ENCODE measurements around the gene CIAO3. TPM values are rescaled to one million over a fixed set of nuclear protein-coding genes. Genes with fewer than 3 reads are reported as not detected.
A peak's percentile ranks its signal among the peaks of the same experiment; 100 is the strongest.
"Not testable (repeated sequence)": the region's sequence is repeated elsewhere in the genome, so short reads cannot be mapped to it uniquely, and the experiment has no call there.

Gene CIAO3
- total RNA-seq, 1 experiment from 2014 or later, result 32.1 TPM

DNA sequence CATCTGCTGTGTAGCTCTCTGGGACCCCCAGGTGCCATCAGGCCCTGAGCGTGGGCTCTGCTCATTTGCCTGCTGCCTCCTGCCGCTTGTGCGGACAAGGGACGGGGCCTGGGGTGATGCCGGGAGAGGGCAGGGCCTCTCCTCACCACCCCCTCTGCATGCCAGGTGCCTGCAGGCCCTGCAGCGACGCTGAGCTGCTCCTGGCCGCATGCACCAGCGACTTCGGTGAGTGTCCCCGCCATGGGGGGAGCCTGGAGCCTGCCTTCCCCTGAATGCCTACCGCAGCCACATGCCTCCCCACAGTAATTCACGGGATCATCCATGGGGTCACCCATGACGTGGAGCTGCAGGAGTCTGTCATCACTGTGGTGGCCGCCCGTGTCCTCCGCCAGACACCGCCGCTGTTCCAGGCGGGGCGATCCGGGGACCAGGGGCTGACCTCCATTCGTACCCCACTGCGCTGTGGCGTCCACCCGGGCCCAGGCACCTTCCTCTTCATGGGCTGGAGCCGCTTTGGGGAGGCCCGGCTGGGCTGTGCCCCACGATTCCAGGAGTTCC lies 23.9 kb downstream of the CIAO3 start:
- H3K9me2 ChIP-seq (replicated peaks; ENCODE audit: insufficient read depth, low read length), result no peaks in the 10 kb centered on the region
- peaks cover 10% of the 10 kb centered on the region; the same call in 1 of the 2 replicates for H3K79me2 ChIP-seq (ENCODE audit: low read length)
- no peaks in the 10 kb centered on the region for H3K27me3 ChIP-seq (ENCODE audit: low read length)
- peaks cover 57% of the 10 kb centered on the region for H3K4me1 ChIP-seq (ENCODE audit: low read length)
- H3K36me3 ChIP-seq (ENCODE audit: insufficient read depth, low read length), result no peaks in the 10 kb centered on the region
- peak overlapping the region; percentile 63 for H3K27ac ChIP-seq (ENCODE audit: low read length)
- H4K20me1 ChIP-seq (ENCODE audit: insufficient read depth, low read depth, low read length), result peaks cover 35% of the 10 kb centered on the region
- H3K4me3 ChIP-seq (ENCODE audit: low read length), result peak overlapping the region; percentile 81; the same call in 1 of the 2 replicates
- peak overlapping the region; percentile 84 for H3K9ac ChIP-seq (ENCODE audit: low read length)
- H3K4me2 ChIP-seq (ENCODE audit: low read depth, low read length, poor library complexity, severe bottlenecking), result peak overlapping the region; percentile 70
- H3K9me3 ChIP-seq (ENCODE audit: low read length), result no peaks in the 10 kb centered on the region
- H2AFZ ChIP-seq (ENCODE audit: low read length), result no peak overlapping the region
- no peak for DNase-seq

GRCh38 chr16:716200-716568 lies 24.6 kb downstream of the CIAO3 start:
- Histone ChIP-seq H3K9ac (ENCODE audit: low read length) (peak overlapping the region; percentile 84), H4K20me1 (ENCODE audit: insufficient read depth, low read depth, low read length) (peaks cover 31% of the 10 kb centered on the region), H3K27me3 (ENCODE audit: low read length) (no peaks in the 10 kb centered on the region), H3K4me3 (ENCODE audit: low read length) (peak overlapping the region; percentile 81), H3K9me2 (replicated peaks; ENCODE audit: insufficient read depth, low read length) (no peaks in the 10 kb centered on the region), H3K9me3 (ENCODE audit: low read length) (no peaks in the 10 kb centered on the region), H3K36me3 (ENCODE audit: insufficient read depth, low read length) (no peaks in the 10 kb centered on the region), H3K27ac (ENCODE audit: low read length) (peak overlapping the region; percentile 63), H2AFZ (ENCODE audit: low read length) (no peak overlapping the region), H3K4me2 (ENCODE audit: low read depth, low read length, poor library complexity, severe bottlenecking) (peak overlapping the region; percentile 70), H3K79me2 (ENCODE audit: low read length) (peaks cover 7% of the 10 kb centered on the region; the same call in 1 of the 2 replicates), H3K4me1 (ENCODE audit: low read length) (peaks cover 52% of the 10 kb centered on the region)
- no peak for DNase-seq

- Histone ChIP-seq H3K4me3 (ENCODE audit: low read length) (peak overlapping the region; percentile 81), H3K9ac (ENCODE audit: low read length) (peak overlapping the region; percentile 84), H3K27me3 (ENCODE audit: low read length) (no peaks in the 10 kb centered on the region), H3K79me2 (ENCODE audit: low read length) (peaks cover 7% of the 10 kb centered on the region; the same call in 1 of the 2 replicates), H3K4me2 (ENCODE audit: low read depth, low read length, poor library complexity, severe bottlenecking) (peak overlapping the region; percentile 70), H3K36me3 (ENCODE audit: insufficient read depth, low read length) (no peaks in the 10 kb centered on the region), H3K9me3 (ENCODE audit: low read length) (no peaks in the 10 kb centered on the region), H4K20me1 (ENCODE audit: insufficient read depth, low read depth, low read length) (peaks cover 31% of the 10 kb centered on the region), H3K9me2 (replicated peaks; ENCODE audit: insufficient read depth, low read length) (no peaks in the 10 kb centered on the region), H3K27ac (ENCODE audit: low read length) (peak overlapping the region; percentile 63), H3K4me1 (ENCODE audit: low read length) (peaks cover 52% of the 10 kb centered on the region), H2AFZ (ENCODE audit: low read length) (no peak overlapping the region)
- peak; percentile 74 for DNase-seq
Observed at GRCh38 chr16:715477-716199, 25.2 kb downstream of the CIAO3 start.

GRCh38 chr16:714558-715476 lies 26.0 kb downstream of the CIAO3 start, which contains the start of gene METRN:
Gene METRN (plus strand): TSS chr16:715118. CDS start chr16:715290, 172 bp downstream.
- H3K79me2 ChIP-seq (ENCODE audit: low read length), result peaks cover 4% of the 10 kb centered on the region; the same call in 1 of the 2 replicates
- H4K20me1 ChIP-seq (ENCODE audit: insufficient read depth, low read depth, low read length), result peaks cover 37% of the 10 kb centered on the region
- H3K4me1 ChIP-seq (ENCODE audit: low read length), result peaks cover 50% of the 10 kb centered on the region
- no peaks in the 10 kb centered on the region for H3K27me3 ChIP-seq (ENCODE audit: low read length)
- peak within 1 kb of the TSS; percentile 84 for H3K9ac ChIP-seq (ENCODE audit: low read length)
- H3K27ac ChIP-seq (ENCODE audit: low read length), result peak within 1 kb of the TSS; percentile 63
- peak within 1 kb of the TSS; percentile 81 for H3K4me3 ChIP-seq (ENCODE audit: low read length)
- no peaks in the 10 kb centered on the region for H3K9me2 ChIP-seq (replicated peaks; ENCODE audit: insufficient read depth, low read length)
- H3K9me3 ChIP-seq (ENCODE audit: low read length), result no peaks in the 10 kb centered on the region
- H3K4me2 ChIP-seq (ENCODE audit: low read depth, low read length, poor library complexity, severe bottlenecking), result peak within 1 kb of the TSS; percentile 70
- H2AFZ ChIP-seq (ENCODE audit: low read length), result 0 out of 2 replicates have a peak within 1 kb of the TSS, but pooled peaks have one; percentile 14
- H3K36me3 ChIP-seq (ENCODE audit: insufficient read depth, low read length), result no peaks in the 10 kb centered on the region
- DNase-seq, result peak; percentile 96

DNA sequence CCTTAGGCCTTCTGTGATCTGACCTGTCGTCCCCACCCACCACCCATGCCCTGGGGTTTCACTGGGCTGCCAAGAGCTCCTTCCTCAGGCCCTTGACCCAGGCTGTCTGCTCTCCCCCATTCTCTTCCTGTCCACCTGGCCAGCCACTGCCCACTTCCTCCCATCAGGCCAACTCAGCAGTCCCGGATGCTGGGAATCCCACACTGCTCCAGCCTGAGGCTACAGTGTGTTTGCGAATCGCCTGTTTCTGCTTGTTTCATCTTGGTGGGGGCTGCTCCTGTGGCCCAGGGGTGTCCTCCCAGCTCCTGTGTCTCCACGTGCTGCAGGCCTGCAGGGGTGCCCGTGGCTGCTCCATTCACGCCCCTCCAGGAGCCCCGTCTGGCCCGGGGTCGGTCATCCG lies 26.7 kb downstream of the CIAO3 start:
- Histone ChIP-seq H4K20me1 (ENCODE audit: insufficient read depth, low read depth, low read length) (peaks cover 38% of the 10 kb centered on the region), H3K79me2 (ENCODE audit: low read length) (peaks cover 4% of the 10 kb centered on the region; the same call in 1 of the 2 replicates), H3K36me3 (ENCODE audit: insufficient read depth, low read length) (no peaks in the 10 kb centered on the region), H3K27ac (ENCODE audit: low read length) (no peak overlapping the region), H3K9ac (ENCODE audit: low read length) (no peak overlapping the region), H3K4me2 (ENCODE audit: low read depth, low read length, poor library complexity, severe bottlenecking) (peak overlapping the region; percentile 48), H3K27me3 (ENCODE audit: low read length) (no peaks in the 10 kb centered on the region), H3K4me3 (ENCODE audit: low read length) (no peak overlapping the region), H3K9me2 (replicated peaks; ENCODE audit: insufficient read depth, low read length) (no peaks in the 10 kb centered on the region), H3K4me1 (ENCODE audit: low read length) (peaks cover 46% of the 10 kb centered on the region), H3K9me3 (ENCODE audit: low read length) (no peaks in the 10 kb centered on the region), H2AFZ (ENCODE audit: low read length) (no peak overlapping the region)
- DNase-seq, result no peak

DNA sequence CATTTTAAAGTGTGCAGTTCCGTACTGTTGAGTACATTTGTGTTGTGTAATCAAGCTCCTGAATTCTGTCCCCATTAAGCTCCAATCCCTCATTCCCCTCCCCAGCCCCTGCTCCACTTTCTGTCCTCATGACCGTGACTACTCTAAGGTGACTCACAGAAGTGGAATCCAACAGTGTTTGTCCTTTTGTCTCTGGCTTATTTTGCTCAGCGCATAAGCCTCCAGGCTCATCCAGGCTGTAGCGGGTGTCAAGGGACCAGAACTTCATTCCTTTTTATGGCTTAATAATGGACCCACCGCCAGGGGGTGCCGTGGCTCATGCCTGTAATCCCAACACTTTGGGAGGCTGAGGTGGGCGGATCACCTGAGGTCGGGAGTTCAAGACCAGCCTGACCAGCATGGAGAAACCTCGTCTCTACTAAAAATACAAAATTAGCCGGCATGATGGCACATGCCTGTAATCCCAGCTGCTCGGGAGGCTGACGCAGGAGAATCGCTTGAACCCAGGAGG lies 28.0 kb downstream of the CIAO3 start:
- DNase-seq, result peak; percentile 78
- H3K9ac ChIP-seq (ENCODE audit: low read length), result not testable (repeated sequence)

DNA sequence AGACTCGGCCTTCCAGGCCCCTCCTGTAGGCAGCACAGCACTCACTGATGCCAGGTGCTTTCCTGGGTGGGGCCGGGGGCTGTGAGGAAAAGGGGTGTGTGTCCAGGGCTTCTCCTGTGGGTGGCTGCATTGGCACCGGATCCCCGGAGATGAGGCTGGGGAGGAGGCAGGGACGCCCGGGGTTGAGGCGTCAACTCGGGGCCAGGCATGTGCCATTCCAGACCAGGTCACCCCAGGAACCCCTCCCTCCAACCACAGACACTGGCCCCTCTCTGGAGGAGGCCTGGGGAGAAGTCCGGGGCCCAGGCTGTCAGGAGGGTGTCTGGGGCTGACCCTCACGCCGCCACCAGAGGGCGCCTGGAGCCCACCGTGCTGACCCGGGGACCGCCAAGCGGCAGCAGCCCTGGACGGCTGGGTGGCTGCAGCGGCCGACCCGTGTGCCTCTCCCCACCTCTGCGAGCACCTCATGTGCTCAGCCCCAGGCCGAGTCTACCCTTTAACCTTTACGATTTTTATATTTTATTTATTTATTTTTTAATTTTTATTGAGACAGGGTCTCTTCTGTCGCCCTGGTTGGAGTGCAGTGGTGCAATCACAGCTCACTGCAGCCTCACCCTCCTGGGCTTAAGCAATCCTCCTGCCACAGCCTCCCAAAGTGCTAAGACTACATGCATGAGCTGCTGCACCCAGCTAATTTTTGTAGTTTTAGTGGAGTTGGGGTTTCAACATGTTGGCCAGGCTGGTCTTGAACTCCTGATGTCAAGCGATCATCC lies 29.1 kb downstream of the CIAO3 start:
- Histone ChIP-seq H3K9me3 (ENCODE audit: low read length) (no peaks in the 10 kb centered on the region), H4K20me1 (ENCODE audit: insufficient read depth, low read depth, low read length) (peaks cover 25% of the 10 kb centered on the region; the same call in 1 of the 2 replicates), H3K9ac (ENCODE audit: low read length) (no peak overlapping the region), H3K9me2 (replicated peaks; ENCODE audit: insufficient read depth, low read length) (no peaks in the 10 kb centered on the region), H3K27ac (ENCODE audit: low read length) (no peak overlapping the region), H3K36me3 (ENCODE audit: insufficient read depth, low read length) (no peaks in the 10 kb centered on the region), H3K27me3 (ENCODE audit: low read length) (no peaks in the 10 kb centered on the region), H3K79me2 (ENCODE audit: low read length) (peaks cover 4% of the 10 kb centered on the region; the same call in 1 of the 2 replicates), H3K4me2 (ENCODE audit: low read depth, low read length, poor library complexity, severe bottlenecking) (no peak overlapping the region), H2AFZ (ENCODE audit: low read length) (no peak overlapping the region), H3K4me3 (ENCODE audit: low read length) (no peak overlapping the region), H3K4me1 (ENCODE audit: low read length) (peaks cover 28% of the 10 kb centered on the region)
- DNase-seq, result peak; percentile 90

More for the DNA sequence above, 28.0 kb downstream of the CIAO3 start:
- Histone ChIP-seq H3K4me1 (ENCODE audit: low read length) (peaks cover 39% of the 10 kb centered on the region), H4K20me1 (ENCODE audit: insufficient read depth, low read depth, low read length) (peaks cover 35% of the 10 kb centered on the region)
- H3K27me3 ChIP-seq (ENCODE audit: low read length); H3K4me2 ChIP-seq (ENCODE audit: low read depth, low read length, poor library complexity, severe bottlenecking); H3K36me3 ChIP-seq (ENCODE audit: insufficient read depth, low read length); H3K9me2 ChIP-seq (replicated peaks; ENCODE audit: insufficient read depth, low read length); H3K79me2 ChIP-seq (ENCODE audit: low read length); H3K27ac ChIP-seq (ENCODE audit: low read length); H3K9me3 ChIP-seq (ENCODE audit: low read length); H3K4me3 ChIP-seq (ENCODE audit: low read length); H2AFZ ChIP-seq (ENCODE audit: low read length): not testable (repeated sequence)
